H9 (cell line): ENCODE measurements around the gene EXOC6. TPM values are rescaled to one million over a fixed set of nuclear protein-coding genes. Genes with fewer than 3 reads are reported as not detected.
A peak's percentile ranks its signal among the peaks of the same experiment; 100 is the strongest.

Experiments used
- DNase-seq: peaks from one replicate; pipeline ENCODE4 v3.0.0-alpha.2; 2017
- H2AFZ ChIP-seq: one replicate; pipeline ENCODE4 v1.6.1; 2013; ENCODE audit warnings: mild to moderate bottlenecking, low read length, control low read depth, moderate library complexity
- H2AK5ac ChIP-seq: 2 replicates; pipeline ENCODE4 v1.6.1; 2013; ENCODE audit warnings: low read length, control low read depth, mixed read lengths; ENCODE audit not compliant: insufficient read length
- H2BK120ac ChIP-seq: one replicate; pipeline ENCODE4 v1.6.1; 2013; ENCODE audit warnings: low read depth, mild to moderate bottlenecking, low read length, control low read depth, inconsistent platforms; ENCODE audit not compliant: poor library complexity, severe bottlenecking
- H2BK12ac ChIP-seq: 2 replicates; pipeline ENCODE4 v1.6.1; 2013; ENCODE audit warnings: low read length, control low read depth, mixed read lengths, low read depth; ENCODE audit not compliant: insufficient read length
- H2BK15ac ChIP-seq: 2 replicates; pipeline ENCODE4 v1.6.1; 2013; ENCODE audit warnings: low read depth, low read length, control low read depth
- H2BK20ac ChIP-seq: one replicate; pipeline ENCODE4 v1.6.1; 2013; ENCODE audit warnings: low read depth, mild to moderate bottlenecking, low read length, control low read depth, inconsistent platforms; ENCODE audit not compliant: poor library complexity, severe bottlenecking
- H2BK5ac ChIP-seq: 2 replicates; pipeline ENCODE4 v1.6.1; 2013; ENCODE audit warnings: low read length, control low read depth, mixed read lengths; ENCODE audit not compliant: insufficient read length
- H3K14ac ChIP-seq: 2 replicates; pipeline ENCODE4 v1.6.1; 2013; ENCODE audit warnings: low read length, control low read depth; ENCODE audit not compliant: insufficient read depth
- H3K18ac ChIP-seq: 2 replicates; pipeline ENCODE4 v1.6.1; 2013; ENCODE audit warnings: low read depth, mild to moderate bottlenecking, mixed read lengths, low read length, control low read depth; ENCODE audit not compliant: insufficient read length
- H3K23ac ChIP-seq: 2 replicates; pipeline ENCODE4 v1.6.1; 2013; ENCODE audit warnings: low read length, control low read depth, mixed read lengths, low read depth; ENCODE audit not compliant: insufficient read length
- H3K23me2 ChIP-seq: 2 replicates; pipeline ENCODE4 v1.6.1; 2013; ENCODE audit warnings: low read depth, mild to moderate bottlenecking, mixed read lengths, low read length, control low read depth; ENCODE audit not compliant: insufficient read length, poor library complexity, severe bottlenecking
- H3K27ac ChIP-seq: 2 replicates; pipeline ENCODE4 v1.5.1; 2013; ENCODE audit warnings: low read length, control low read depth, mixed read lengths, low read depth; ENCODE audit not compliant: insufficient read length
- H3K27me3 ChIP-seq: 2 replicates; pipeline ENCODE4 v1.6.1; 2013; ENCODE audit warnings: low read length, control low read depth, inconsistent platforms; ENCODE audit not compliant: insufficient read depth
- H3K4ac ChIP-seq: 2 replicates; pipeline ENCODE4 v1.6.1; 2013; ENCODE audit warnings: low read depth, mild to moderate bottlenecking, control low read depth, inconsistent platforms, low read length, moderate library complexity
- H3K4me1 ChIP-seq: 2 replicates; pipeline ENCODE4 v1.6.1; 2013; ENCODE audit warnings: low read length, control low read depth, inconsistent platforms; ENCODE audit not compliant: insufficient read depth
- H3K4me2 ChIP-seq: 2 replicates; pipeline ENCODE4 v1.6.1; 2013; ENCODE audit warnings: low read length, control low read depth, mixed read lengths; ENCODE audit not compliant: insufficient read length, insufficient read depth
- H3K56ac ChIP-seq: 2 replicates; pipeline ENCODE4 v1.6.1; 2013; ENCODE audit warnings: low read depth, mild to moderate bottlenecking, mixed read lengths, low read length, control low read depth; ENCODE audit not compliant: insufficient read length
- H3K79me1 ChIP-seq: 2 replicates; pipeline ENCODE4 v1.6.1; 2013; ENCODE audit warnings: low read depth, mild to moderate bottlenecking, moderate library complexity, low read length, control low read depth, inconsistent platforms; ENCODE audit not compliant: insufficient read depth, poor library complexity, severe bottlenecking
- H3K79me2 ChIP-seq: 2 replicates; pipeline ENCODE4 v1.6.1; 2013; ENCODE audit warnings: low read length, control low read depth, inconsistent platforms; ENCODE audit not compliant: insufficient read depth
- H3K9ac ChIP-seq: 2 replicates; pipeline ENCODE4 v1.6.1; 2013; ENCODE audit warnings: low read length, control low read depth, mixed read lengths; ENCODE audit not compliant: insufficient read length; ENCODE audit errors: extremely low read depth
- H3K9me3 ChIP-seq: one replicate; pipeline ENCODE4 v1.6.1; 2013; ENCODE audit warnings: low read depth, low read length, inconsistent platforms; ENCODE audit not compliant: control insufficient read depth
- H3T11ph ChIP-seq: one replicate; pipeline ENCODE4 v1.6.1; 2013; ENCODE audit warnings: mild to moderate bottlenecking, low read length, control low read depth, inconsistent platforms
- H4K20me1 ChIP-seq: one replicate; pipeline ENCODE4 v1.6.1; 2013; ENCODE audit not compliant: control insufficient read depth, insufficient read length, insufficient read depth
- H4K5ac ChIP-seq: 2 replicates; pipeline ENCODE4 v1.6.1; 2013; ENCODE audit warnings: low read depth, mild to moderate bottlenecking, mixed read lengths, low read length, control low read depth; ENCODE audit not compliant: insufficient read length
- H4K8ac ChIP-seq: replicated peaks from 2 replicates; pipeline ENCODE4 v1.6.1; 2013; ENCODE audit warnings: low read length, control low read depth, mixed read lengths, low read depth; ENCODE audit not compliant: insufficient read length
- H4K91ac ChIP-seq: 2 replicates; pipeline ENCODE4 v1.6.1; 2013; ENCODE audit warnings: low read depth, mild to moderate bottlenecking, moderate library complexity, mixed read lengths, low read length, control low read depth; ENCODE audit not compliant: insufficient read length
- H3K27ac Mint-ChIP-seq, 3 experiments: 2 replicates in 2 of 3; 3 replicates in 1 of 3; pipeline ENCODE4 v1.8.0; 2020 to 2021; ENCODE audit warnings: mixed read lengths in 3 of 3, mild to moderate bottlenecking in 1 of 3, moderate library complexity in 1 of 3
- H3K27me3 Mint-ChIP-seq: 2 replicates; pipeline ENCODE4 v1.8.0; 2021; ENCODE audit warnings: low read depth, mild to moderate bottlenecking, moderate library complexity, mixed read lengths
- H3K36me3 Mint-ChIP-seq, 3 experiments: 2 replicates in 2 of 3; 3 replicates in 1 of 3; pipeline ENCODE4 v1.8.0; 2020 to 2021; ENCODE audit warnings: low read depth in 3 of 3, mixed read lengths in 3 of 3; ENCODE audit not compliant: insufficient read depth in 1 of 3
- H3K4me1 Mint-ChIP-seq, 2 experiments: 2 replicates each; pipeline ENCODE4 v1.8.0; 2020; ENCODE audit warnings: mixed read lengths in 2 of 2
- H3K4me3 Mint-ChIP-seq, 2 experiments: 2 replicates in 1 of 2; 3 replicates in 1 of 2; pipeline ENCODE4 v1.8.0; 2020 to 2021; ENCODE audit warnings: mild to moderate bottlenecking in 2 of 2, mixed read lengths in 2 of 2, moderate library complexity in 1 of 2
- H3K9me3 Mint-ChIP-seq, 2 experiments: 2 replicates in 1 of 2; 3 replicates in 1 of 2; pipeline ENCODE4 v1.8.0; 2020; ENCODE audit warnings: mild to moderate bottlenecking in 2 of 2, mixed read lengths in 2 of 2, moderate library complexity in 1 of 2
- WGBS: extraction: QIAGEN DNeasy Blood & Tissue Kit; methylation state at CpG from one replicate; pipeline ENCODE4 v1.1.7; 2013; ENCODE audit warnings: missing lambda C conversion rate, low lambda C conversion rate, mixed read lengths; ENCODE audit not compliant: insufficient read length; ENCODE audit errors: extremely low coverage; 5-methylcytosine and 5-hydroxymethylcytosine counted together
- total RNA-seq: library from RNA; stranded (reverse); gene quantifications from 2 replicates; pipeline ENCODE4 v1.2.1, GENCODE V29; 2021
- TF ChIP-seq, protein P1 (sequence below): fragments of 200-600 bp; sonication (generic); conservative IDR thresholded peaks from 3 replicates; pipeline ENCODE4 v1.8.0; 2021; ENCODE audit warnings: antibody characterized with exemption, mild to moderate bottlenecking

EXOC6 gene
- total RNA-seq, 1 experiment from 2014 or later = 9.0 TPM

DNA sequence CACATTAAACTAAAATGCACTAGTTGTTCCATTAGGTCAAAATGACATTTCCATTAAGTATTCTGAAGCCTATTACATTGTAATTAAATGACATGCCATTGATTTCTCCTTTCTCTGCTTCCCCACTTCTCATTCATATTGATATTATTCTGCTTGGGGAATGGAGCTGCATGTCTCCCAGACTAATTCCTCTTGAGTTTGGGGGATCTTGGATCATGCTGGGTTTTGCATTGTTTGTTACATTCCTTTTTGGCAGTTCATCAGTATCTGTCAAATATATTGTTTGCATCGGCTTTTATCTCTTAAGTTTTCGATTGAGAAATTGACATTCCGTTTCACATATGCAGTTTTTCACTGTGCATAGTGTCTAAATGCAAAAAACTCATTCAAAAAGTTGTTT lies 147.2 kb downstream of the EXOC6 start:
- no peak overlapping the region for H3K9ac ChIP-seq
- no peak overlapping the region for H4K5ac ChIP-seq
- no peak overlapping the region for H2BK15ac ChIP-seq
- H3K27me3 Mint-ChIP-seq = no peaks in the 10 kb centered on the region
- no peaks in the 10 kb centered on the region for H3K23me2 ChIP-seq
- H3K27ac ChIP-seq = no peak overlapping the region
- no CpG with 5 or more reads among the region's 3 CpGs for WGBS
- no peaks in the 10 kb centered on the region for H3K79me2 ChIP-seq
- no peak overlapping the region for H2BK12ac ChIP-seq
- H3K18ac ChIP-seq = no peak overlapping the region
- H2AK5ac ChIP-seq = no peak overlapping the region
- no peak overlapping the region for H2BK5ac ChIP-seq
- no peak overlapping the region for H2BK120ac ChIP-seq
- no peak overlapping the region for H3K14ac ChIP-seq
- no peak for DNase-seq
- H3K79me1 ChIP-seq = no peaks in the 10 kb centered on the region
- H3K4me1 Mint-ChIP-seq = peaks cover 24 to 29% of the 10 kb centered on the region in 2 experiments
- H3K27ac Mint-ChIP-seq = no peak overlapping the region
- no peaks in the 10 kb centered on the region for H3K27me3 ChIP-seq
- H3K9me3 Mint-ChIP-seq = no peaks in the 10 kb centered on the region
- no peak overlapping the region for H3K56ac ChIP-seq
- no peak overlapping the region for H3T11ph ChIP-seq
- no peak overlapping the region for H3K23ac ChIP-seq
- no peak overlapping the region for H4K91ac ChIP-seq
- no peak overlapping the region for H2BK20ac ChIP-seq
- no peaks in the 10 kb centered on the region for H3K9me3 ChIP-seq
- H3K36me3 Mint-ChIP-seq = no peaks in the 10 kb centered on the region
- no peaks in the 10 kb centered on the region for H3K4me1 ChIP-seq
- no peaks in the 10 kb centered on the region for H4K20me1 ChIP-seq
- H3K4me3 Mint-ChIP-seq = no peak overlapping the region
- TF ChIP-seq, protein P1, sequence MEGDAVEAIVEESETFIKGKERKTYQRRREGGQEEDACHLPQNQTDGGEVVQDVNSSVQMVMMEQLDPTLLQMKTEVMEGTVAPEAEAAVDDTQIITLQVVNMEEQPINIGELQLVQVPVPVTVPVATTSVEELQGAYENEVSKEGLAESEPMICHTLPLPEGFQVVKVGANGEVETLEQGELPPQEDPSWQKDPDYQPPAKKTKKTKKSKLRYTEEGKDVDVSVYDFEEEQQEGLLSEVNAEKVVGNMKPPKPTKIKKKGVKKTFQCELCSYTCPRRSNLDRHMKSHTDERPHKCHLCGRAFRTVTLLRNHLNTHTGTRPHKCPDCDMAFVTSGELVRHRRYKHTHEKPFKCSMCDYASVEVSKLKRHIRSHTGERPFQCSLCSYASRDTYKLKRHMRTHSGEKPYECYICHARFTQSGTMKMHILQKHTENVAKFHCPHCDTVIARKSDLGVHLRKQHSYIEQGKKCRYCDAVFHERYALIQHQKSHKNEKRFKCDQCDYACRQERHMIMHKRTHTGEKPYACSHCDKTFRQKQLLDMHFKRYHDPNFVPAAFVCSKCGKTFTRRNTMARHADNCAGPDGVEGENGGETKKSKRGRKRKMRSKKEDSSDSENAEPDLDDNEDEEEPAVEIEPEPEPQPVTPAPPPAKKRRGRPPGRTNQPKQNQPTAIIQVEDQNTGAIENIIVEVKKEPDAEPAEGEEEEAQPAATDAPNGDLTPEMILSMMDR = no peak
- peak overlapping the region; percentile 4 for H3K4me2 ChIP-seq
- no peak overlapping the region for H2AFZ ChIP-seq
- no peak overlapping the region for H4K8ac ChIP-seq
- H3K4ac ChIP-seq = no peak overlapping the region
